Panc1 (cell line): ENCODE data around the gene CHIC2. TPM values are rescaled to one million over a fixed set of nuclear protein-coding genes. Genes with fewer than 3 reads are reported as not detected.

ENCODE experiments used
- ATAC-seq: fragments of 200-7000 bp; cut with Tn5 transposase; 2 replicates; pipeline ENCODE4 v1.9.1; 2020; ENCODE audit warnings: mild to moderate bottlenecking, moderate library complexity
- BruUV-seq: library from RNA; stranded (reverse); fragments of 400-500 nt; replicated peaks from 2 replicates; lab custom pipeline; 2021; lab: Mats Ljungman, UMichigan
- CTCF ChIA-PET: fragments of 300-600 bp; sonication (Branson Sonifier 250); formaldehyde crosslinking; loops from one replicate; lab custom pipeline; 2022; ENCODE audit warnings: antibody characterized with exemption; lab: Charles Lee
- POLR2A ChIA-PET: fragments of 300-600 bp; sonication (Branson Sonifier 250); formaldehyde crosslinking; loops from one replicate; lab custom pipeline; 2022; ENCODE audit warnings: antibody characterized with exemption; lab: Charles Lee
- DNase-seq: peaks from one replicate; pipeline ENCODE4 v3.0.0-alpha.2; 2010; ENCODE audit warnings: low read depth, low spot score
- H3K27ac ChIP-seq: 2 replicates; pipeline ENCODE4 v1.5.1; 2011; ENCODE audit warnings: mild to moderate bottlenecking, low read length, inconsistent platforms
- H3K27me3 ChIP-seq: fragments of 200-500 bp; sonication (Bioruptor generic); 2 replicates; pipeline ENCODE4 v1.6.0; 2014; ENCODE audit warnings: low read length, inconsistent platforms; ENCODE audit not compliant: control insufficient read depth, insufficient read depth
- H3K36me3 ChIP-seq: fragments of 200-500 bp; sonication (Bioruptor generic); 2 replicates; pipeline ENCODE4 v1.5.1; 2014; ENCODE audit warnings: inconsistent platforms, mild to moderate bottlenecking, low read length, moderate library complexity; ENCODE audit not compliant: control insufficient read depth, insufficient read depth
- H3K4me1 ChIP-seq: 2 replicates; pipeline ENCODE4 v1.5.1; 2011; ENCODE audit warnings: inconsistent platforms, mild to moderate bottlenecking, low read length, moderate library complexity; ENCODE audit not compliant: control insufficient read depth, insufficient read depth
- H3K4me3 ChIP-seq, 2 experiments: 2 replicates each; pipeline ENCODE4 v1.5.1; 2011 to 2012; ENCODE audit warnings: low read depth in 2 of 2, low read length in 2 of 2, mild to moderate bottlenecking in 2 of 2, inconsistent platforms in 1 of 2, moderate library complexity in 1 of 2
- H3K9me3 ChIP-seq: fragments of 200-500 bp; sonication (Bioruptor generic); 2 replicates; pipeline ENCODE4 v1.5.1; 2014; ENCODE audit warnings: low read depth, mild to moderate bottlenecking, inconsistent platforms, low read length, moderate library complexity; ENCODE audit not compliant: control insufficient read depth, insufficient read depth
- POLR2AphosphoS5 ChIP-seq: IDR thresholded peaks from 2 replicates; pipeline ENCODE4 v1.6.1; 2012; ENCODE audit warnings: mild to moderate bottlenecking, low read depth, low read length, moderate library complexity
- SIN3A ChIP-seq: IDR thresholded peaks from 2 replicates; pipeline ENCODE4 v1.6.1; 2012; ENCODE audit warnings: low read depth, mild to moderate bottlenecking, low read length, moderate library complexity, borderline replicate concordance; ENCODE audit not compliant: insufficient read depth
- TCF7L2 ChIP-seq: IDR thresholded peaks from 2 replicates; pipeline ENCODE4 v1.6.1; 2011; ENCODE audit warnings: mild to moderate bottlenecking, low read depth, low read length, inconsistent platforms
- in situ Hi-C: cut with HindIII; loops from 2 replicates; pipeline ENCODE4 v1.10.0; 2016; ENCODE audit warnings: low sequenced_read_pairs, low pct_unique_long_range_greater_than_20kb
- intact Hi-C: fragments of 100-400 bp; cut with micrococcal nuclease; formaldehyde crosslinking; loops from one replicate; pipeline ENCODE4 v1.10.0; 2022; ENCODE audit not compliant: unreplicated experiment
- total RNA-seq: library from RNA; stranded (reverse); gene quantifications from one replicate; pipeline ENCODE4 v1.2.1, GENCODE V29; 2021; ENCODE audit not compliant: unreplicated experiment
- TF ChIP-seq, protein P1 (sequence below), 2 experiments: IDR thresholded peaks; 2 replicates each; pipeline ENCODE4 v1.6.1; 2011 to 2012; ENCODE audit warnings: low read depth in 2 of 2, control low read depth in 1 of 2, low read length in 1 of 2, mild to moderate bottlenecking in 1 of 2, moderate library complexity in 1 of 2; ENCODE audit not compliant: insufficient read depth in 1 of 2
- TF ChIP-seq, protein P2 (sequence below): fragments of 450-650 bp; IDR thresholded peaks from 2 replicates; pipeline ENCODE4 v1.5.1; 2017; ENCODE audit warnings: mild to moderate bottlenecking

Gene CHIC2
- total RNA-seq, 1 experiment from 2014 or later = 10.3 TPM

DNA sequence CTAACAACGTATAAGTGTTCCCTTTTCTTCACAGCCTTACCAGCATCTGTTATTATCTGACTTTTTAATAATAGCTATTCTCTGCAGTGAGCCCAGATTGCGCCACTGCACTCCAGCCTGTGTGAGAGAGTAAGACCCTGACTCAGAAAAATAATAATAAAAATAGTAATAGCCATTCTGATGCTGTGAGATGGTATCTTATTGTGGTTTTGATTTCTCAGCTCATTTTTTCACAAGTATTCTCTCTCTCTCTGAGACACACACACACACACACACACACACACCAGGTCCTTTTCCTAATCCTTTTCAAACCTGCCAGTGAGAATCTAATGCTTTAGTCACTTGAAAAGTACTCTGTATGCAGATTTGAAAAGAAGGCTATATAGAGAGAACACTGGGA lies 89.8 kb downstream of the CHIC2 start:
- in situ Hi-C loops (no loop called here), intact Hi-C loops (no loop called here)
- H3K4me3 ChIP-seq = no peak overlapping the region
- no peaks in the 10 kb centered on the region for H3K4me1 ChIP-seq
- ChIA-PET CTCF (no interaction called here), POLR2A (no interaction called here)
- no peaks in the 10 kb centered on the region for H3K27me3 ChIP-seq
- H3K9me3 ChIP-seq = no peaks in the 10 kb centered on the region
- DNase-seq (no peak), ATAC-seq (no peak)
- no TSS peak for BruUV-seq
- TF ChIP-seq, protein P1, sequence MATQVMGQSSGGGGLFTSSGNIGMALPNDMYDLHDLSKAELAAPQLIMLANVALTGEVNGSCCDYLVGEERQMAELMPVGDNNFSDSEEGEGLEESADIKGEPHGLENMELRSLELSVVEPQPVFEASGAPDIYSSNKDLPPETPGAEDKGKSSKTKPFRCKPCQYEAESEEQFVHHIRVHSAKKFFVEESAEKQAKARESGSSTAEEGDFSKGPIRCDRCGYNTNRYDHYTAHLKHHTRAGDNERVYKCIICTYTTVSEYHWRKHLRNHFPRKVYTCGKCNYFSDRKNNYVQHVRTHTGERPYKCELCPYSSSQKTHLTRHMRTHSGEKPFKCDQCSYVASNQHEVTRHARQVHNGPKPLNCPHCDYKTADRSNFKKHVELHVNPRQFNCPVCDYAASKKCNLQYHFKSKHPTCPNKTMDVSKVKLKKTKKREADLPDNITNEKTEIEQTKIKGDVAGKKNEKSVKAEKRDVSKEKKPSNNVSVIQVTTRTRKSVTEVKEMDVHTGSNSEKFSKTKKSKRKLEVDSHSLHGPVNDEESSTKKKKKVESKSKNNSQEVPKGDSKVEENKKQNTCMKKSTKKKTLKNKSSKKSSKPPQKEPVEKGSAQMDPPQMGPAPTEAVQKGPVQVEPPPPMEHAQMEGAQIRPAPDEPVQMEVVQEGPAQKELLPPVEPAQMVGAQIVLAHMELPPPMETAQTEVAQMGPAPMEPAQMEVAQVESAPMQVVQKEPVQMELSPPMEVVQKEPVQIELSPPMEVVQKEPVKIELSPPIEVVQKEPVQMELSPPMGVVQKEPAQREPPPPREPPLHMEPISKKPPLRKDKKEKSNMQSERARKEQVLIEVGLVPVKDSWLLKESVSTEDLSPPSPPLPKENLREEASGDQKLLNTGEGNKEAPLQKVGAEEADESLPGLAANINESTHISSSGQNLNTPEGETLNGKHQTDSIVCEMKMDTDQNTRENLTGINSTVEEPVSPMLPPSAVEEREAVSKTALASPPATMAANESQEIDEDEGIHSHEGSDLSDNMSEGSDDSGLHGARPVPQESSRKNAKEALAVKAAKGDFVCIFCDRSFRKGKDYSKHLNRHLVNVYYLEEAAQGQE (IDR thresholded peaks at IDR 0.05; ENCODE audit: insufficient read depth in 1 of 2, low read depth in 2 of 2, low read length in 1 of 2) = no peak
- H3K27ac ChIP-seq = no peak overlapping the region
- no peaks in the 10 kb centered on the region for H3K36me3 ChIP-seq

DNA sequence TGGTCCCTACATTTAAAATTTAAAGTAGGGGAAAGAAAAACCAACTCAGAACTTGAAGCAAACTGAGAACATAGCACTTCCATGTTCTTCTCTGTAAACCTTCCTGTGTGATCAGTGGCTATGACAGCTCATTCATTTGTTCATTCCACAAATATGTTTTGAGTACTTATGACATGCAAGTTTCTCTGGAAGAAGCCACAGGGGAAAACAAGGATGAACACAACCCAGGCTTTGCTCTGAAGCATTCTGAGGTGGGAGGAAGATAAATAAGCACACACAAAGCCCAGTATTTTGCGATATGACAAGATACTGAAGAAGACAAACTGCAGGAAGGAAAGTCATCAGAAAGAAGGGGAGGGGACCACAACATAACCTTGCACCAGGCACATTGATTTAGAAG lies 96.4 kb downstream of the CHIC2 start:
- TF ChIP-seq POLR2AphosphoS5 (no peak), TCF7L2 (no peak), SIN3A (no peak)
- TF ChIP-seq, protein P2, sequence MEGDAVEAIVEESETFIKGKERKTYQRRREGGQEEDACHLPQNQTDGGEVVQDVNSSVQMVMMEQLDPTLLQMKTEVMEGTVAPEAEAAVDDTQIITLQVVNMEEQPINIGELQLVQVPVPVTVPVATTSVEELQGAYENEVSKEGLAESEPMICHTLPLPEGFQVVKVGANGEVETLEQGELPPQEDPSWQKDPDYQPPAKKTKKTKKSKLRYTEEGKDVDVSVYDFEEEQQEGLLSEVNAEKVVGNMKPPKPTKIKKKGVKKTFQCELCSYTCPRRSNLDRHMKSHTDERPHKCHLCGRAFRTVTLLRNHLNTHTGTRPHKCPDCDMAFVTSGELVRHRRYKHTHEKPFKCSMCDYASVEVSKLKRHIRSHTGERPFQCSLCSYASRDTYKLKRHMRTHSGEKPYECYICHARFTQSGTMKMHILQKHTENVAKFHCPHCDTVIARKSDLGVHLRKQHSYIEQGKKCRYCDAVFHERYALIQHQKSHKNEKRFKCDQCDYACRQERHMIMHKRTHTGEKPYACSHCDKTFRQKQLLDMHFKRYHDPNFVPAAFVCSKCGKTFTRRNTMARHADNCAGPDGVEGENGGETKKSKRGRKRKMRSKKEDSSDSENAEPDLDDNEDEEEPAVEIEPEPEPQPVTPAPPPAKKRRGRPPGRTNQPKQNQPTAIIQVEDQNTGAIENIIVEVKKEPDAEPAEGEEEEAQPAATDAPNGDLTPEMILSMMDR = no peak
- TF ChIP-seq, protein P1 (IDR thresholded peaks at IDR 0.05; ENCODE audit: insufficient read depth in 1 of 2, low read depth in 2 of 2, low read length in 1 of 2) = no peak
- DNase-seq = no peak
- no peaks in the 10 kb centered on the region for H3K36me3 ChIP-seq
- intact Hi-C loops (no loop called here), in situ Hi-C loops (no loop called here)
- ATAC-seq = no peak
- H3K9me3 ChIP-seq = no peaks in the 10 kb centered on the region
- H3K4me1 ChIP-seq = no peaks in the 10 kb centered on the region
- BruUV-seq = no TSS peak
- H3K27ac ChIP-seq = no peak overlapping the region
- H3K4me3 ChIP-seq = no peak overlapping the region
- CTCF ChIA-PET = no interaction called here
- POLR2A ChIA-PET = no interaction called here
- H3K27me3 ChIP-seq = no peaks in the 10 kb centered on the region
